ENCODE data around the gene GALNT14.

GALNT14 gene

GRCh38 chr2:31136000-31136399, 2.2 kb downstream of the GALNT14 start:
- DNase-seq (ENCODE audit: low read depth) = no peak

GRCh38 chr2:31134480-31134879, 3.8 kb downstream of the GALNT14 start:
- no peak for DNase-seq (ENCODE audit: low read depth)

- no peak for DNase-seq (ENCODE audit: low read depth)
Measured at GRCh38 chr2:31132786-31133185, 5.5 kb downstream of the GALNT14 start.

- no peak for DNase-seq (ENCODE audit: low read depth)
Measured at GRCh38 chr2:31131871-31132270, 6.4 kb downstream of the GALNT14 start.

GRCh38 chr2:31129375-31130171, 8.7 kb downstream of the GALNT14 start:
- no peak for DNase-seq (ENCODE audit: low read depth)

GRCh38 chr2:31127931-31128330, 10.3 kb downstream of the GALNT14 start:
- DNase-seq (ENCODE audit: low read depth) = no peak

GRCh38 chr2:31125918-31126695, 12.1 kb downstream of the GALNT14 start:
- DNase-seq (ENCODE audit: low read depth) = no peak

GRCh38 chr2:31124904-31125303, 13.3 kb downstream of the GALNT14 start:
- no peak for DNase-seq (ENCODE audit: low read depth)

- no peak for DNase-seq (ENCODE audit: low read depth)
Measured at GRCh38 chr2:31122133-31122532, 16.1 kb downstream of the GALNT14 start.

- no peak for DNase-seq (ENCODE audit: low read depth)
Measured at GRCh38 chr2:31113765-31114164, 24.5 kb downstream of the GALNT14 start.

GRCh38 chr2:31112544-31112943, 25.7 kb downstream of the GALNT14 start:
- DNase-seq (ENCODE audit: low read depth) = no peak

- DNase-seq (ENCODE audit: low read depth) = no peak
Measured at GRCh38 chr2:31110998-31111397, 27.2 kb downstream of the GALNT14 start.

GRCh38 chr2:31110431-31110830, 27.8 kb downstream of the GALNT14 start:
- no peak for DNase-seq (ENCODE audit: low read depth)

GRCh38 chr2:31109633-31110192, 28.5 kb downstream of the GALNT14 start:
- no peak for DNase-seq (ENCODE audit: low read depth)

- DNase-seq (ENCODE audit: low read depth) = no peak
Measured at GRCh38 chr2:31108561-31109286, 29.5 kb downstream of the GALNT14 start.

- no peak for DNase-seq (ENCODE audit: low read depth)
Measured at GRCh38 chr2:31107591-31108300, 30.5 kb downstream of the GALNT14 start.

GRCh38 chr2:31101701-31102100, 36.5 kb downstream of the GALNT14 start:
- no peak for DNase-seq (ENCODE audit: low read depth)

- DNase-seq (ENCODE audit: low read depth) = no peak
Measured at GRCh38 chr2:31097962-31098613, 40.2 kb downstream of the GALNT14 start.

- DNase-seq (ENCODE audit: low read depth) = no peak
Measured at GRCh38 chr2:31090188-31090587, 48.1 kb downstream of the GALNT14 start.

- DNase-seq (ENCODE audit: low read depth) = no peak
Measured at GRCh38 chr2:31089645-31090044, 48.6 kb downstream of the GALNT14 start.

GRCh38 chr2:31088504-31089195, 49.6 kb downstream of the GALNT14 start:
- no peak for DNase-seq (ENCODE audit: low read depth)

Data from activated T-helper 9 cell treated with anti-CD3 and anti-CD28 coated beads, Interleukin-2, amount 50 U/mL, for 16 hours (primary cell).